Inferior parietal cortex (tissue), 1 donor: ENCODE measurements around the gene DACT1.

ENCODE experiments used
- DNase-seq: peaks from one replicate; pipeline ENCODE4 v3.0.0-alpha.2; 2016; ENCODE audit errors: extremely low spot score

The DACT1 gene

DNA sequence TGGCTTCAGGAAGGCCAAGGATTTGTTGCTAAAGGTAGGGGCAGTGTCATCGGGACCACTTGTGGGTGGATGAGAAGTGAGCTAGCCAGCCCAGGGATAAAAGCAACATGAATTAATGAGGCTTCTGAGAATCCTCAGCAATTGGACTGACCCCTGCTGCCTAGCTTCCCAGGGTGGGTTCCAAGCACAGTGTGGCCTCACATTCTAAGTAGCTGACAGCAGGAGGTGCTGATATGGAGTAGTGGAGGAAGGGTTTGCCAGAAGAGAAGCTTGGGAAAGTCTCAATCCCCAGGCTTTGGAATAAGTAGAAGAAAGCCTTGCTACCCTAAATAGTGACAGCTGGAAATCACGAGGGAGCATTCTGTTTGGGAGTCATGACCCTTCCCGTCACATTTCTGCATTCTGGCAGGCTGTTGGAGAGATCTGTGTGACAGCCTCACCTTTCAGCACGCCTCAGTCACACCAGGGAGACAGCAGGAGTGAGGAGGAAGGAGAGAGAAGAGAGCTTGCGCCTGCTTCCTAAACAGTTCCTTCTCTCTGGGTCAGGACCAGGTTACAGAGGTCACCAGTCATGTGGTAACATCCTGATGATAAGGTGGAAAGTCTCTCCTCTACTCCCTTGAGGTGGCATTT is 31.2 kb downstream of the DACT1 start:
- no peak for DNase-seq

DNA sequence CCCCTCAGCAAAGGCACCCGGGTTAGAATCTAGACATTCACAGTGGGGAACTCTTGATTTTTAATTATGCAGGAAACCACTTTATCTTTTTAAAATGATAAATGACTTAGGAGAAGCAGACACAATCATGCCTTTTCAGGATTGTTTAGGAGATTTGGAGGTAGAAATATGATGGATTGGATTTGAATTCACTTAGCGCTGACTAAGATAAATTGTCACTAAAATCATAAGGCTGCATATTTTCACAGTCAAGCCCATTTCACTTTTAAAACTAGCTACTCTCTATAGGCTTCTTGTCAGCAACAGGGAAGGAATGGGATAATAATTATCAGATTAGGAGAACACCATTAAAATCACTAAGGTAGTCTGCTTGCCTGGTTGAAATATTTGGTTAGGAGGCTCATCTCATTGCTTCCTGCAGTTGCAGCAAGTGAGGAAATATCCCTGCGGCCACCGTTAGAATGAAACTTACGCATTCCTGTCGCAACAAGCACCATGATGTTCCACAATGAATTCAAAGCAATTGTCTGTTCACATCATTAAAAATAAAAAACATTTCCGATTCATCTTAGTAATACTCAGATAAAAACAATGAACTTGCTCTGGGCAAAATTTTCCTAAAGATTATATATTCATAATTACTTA is 31.9 kb downstream of the DACT1 start:
- no peak for DNase-seq

DNA sequence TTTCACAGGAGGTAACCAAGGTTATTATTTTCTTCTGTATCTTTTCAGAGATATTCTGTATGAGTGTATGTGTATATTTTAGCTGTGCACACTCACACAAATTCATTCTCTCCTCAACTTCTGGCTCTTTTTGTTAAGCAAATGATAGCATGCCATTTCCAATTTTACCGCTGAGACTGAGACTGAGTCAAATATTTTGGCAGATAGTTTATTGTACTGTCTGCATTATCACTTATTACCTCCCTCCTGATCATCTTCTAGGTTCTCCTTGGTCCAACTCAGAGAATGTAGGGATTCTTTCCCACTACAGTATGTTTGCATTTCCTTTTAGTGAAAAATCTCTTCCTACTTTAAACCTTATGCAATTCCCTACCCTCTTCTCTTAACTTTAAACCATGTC is 33.3 kb downstream of the DACT1 start:
- DNase-seq, result no peak

DNA sequence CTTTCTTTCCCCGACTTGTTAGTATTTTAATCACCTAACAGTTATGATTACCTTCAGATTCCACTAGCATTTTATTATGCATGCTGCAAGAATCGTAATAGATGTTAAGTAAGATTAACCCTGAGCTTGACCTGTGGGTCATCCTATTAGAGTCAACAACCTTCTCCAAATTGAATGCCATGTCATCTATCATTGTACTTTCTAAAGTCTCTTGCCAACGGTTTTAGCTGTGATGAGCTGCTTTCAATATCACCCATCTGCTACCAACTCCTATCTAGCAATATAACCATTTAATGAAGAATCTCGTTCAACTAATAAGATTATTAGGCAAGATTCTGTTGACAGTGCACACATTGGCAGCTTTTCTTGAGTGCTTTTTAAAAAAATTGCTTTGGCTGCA is 33.7 kb downstream of the DACT1 start:
- no peak for DNase-seq

DNA sequence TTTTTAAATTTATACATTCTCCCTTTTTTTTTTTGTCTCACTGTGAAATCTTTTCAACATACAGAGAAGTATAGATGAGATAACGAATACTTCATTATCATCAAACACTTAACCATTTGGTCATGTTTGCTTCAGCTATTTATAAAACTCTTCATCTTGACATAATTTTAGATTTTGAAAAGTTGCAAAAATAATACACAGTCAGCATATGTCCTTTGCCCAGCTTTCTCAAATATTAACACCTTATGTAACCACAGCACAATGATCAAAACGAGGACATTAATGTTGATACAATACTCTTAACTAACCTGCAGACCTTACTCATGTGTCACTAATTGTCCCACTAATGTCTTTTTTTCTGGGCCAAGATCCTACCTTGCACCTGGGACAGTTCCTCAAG is 36.0 kb downstream of the DACT1 start:
- no peak for DNase-seq

DNA sequence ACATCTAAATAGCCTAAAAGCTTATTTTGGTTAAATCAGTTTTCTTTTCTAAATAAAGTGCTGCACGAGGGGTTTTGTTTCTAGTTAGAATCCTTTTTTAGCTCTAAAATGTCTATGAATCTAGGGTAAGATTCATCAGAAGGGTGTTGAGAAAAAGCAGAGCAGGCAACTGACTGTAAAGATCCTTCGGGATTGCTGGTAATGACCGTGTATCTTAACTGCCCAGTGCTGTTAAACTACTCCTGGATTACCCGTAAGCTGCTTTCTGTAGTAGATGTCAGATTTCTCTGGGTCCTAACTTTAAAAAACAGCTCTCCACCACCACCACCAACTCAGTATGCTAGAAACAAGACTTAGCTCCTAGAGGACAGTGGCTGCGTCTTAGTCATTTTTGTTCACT is 39.2 kb downstream of the DACT1 start:
- no peak for DNase-seq

DNA sequence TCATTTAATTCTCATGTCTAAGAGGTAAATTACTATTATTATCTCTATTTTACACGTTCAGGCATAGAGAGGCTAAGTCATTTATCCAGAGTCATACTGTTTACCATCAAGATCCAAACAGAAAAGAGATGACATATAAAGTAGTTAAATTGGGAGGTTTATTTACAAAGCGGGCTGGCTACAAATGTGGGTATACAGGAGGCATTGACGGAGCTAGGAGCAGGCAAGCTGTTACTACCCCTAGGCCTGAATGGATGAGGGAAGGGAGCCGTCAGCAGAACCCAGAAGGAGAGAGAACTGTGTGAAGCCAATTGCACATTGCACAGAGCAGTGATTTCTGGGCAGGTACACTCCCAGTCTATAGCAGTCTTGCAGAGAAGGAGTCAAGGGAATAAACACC is 39.8 kb downstream of the DACT1 start:
- no peak for DNase-seq

DNA sequence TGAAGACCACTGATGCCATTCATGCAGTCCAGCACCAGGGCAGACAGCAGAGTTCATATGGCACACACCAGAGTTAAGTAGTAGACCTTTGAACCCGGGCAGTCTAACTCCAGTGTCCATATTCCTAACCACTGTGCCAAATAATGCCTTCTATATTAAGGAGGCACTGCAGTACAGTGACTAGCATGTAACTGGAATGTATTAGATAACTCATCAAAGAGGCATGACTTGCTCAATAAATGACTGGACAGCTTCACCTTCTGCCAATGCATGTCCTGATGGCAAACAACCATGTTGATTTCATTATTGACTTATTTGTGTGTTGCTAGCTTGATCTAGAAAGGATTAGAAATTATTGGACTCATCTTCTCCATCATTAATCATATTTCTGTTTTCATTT is 40.2 kb downstream of the DACT1 start:
- no peak for DNase-seq

DNA sequence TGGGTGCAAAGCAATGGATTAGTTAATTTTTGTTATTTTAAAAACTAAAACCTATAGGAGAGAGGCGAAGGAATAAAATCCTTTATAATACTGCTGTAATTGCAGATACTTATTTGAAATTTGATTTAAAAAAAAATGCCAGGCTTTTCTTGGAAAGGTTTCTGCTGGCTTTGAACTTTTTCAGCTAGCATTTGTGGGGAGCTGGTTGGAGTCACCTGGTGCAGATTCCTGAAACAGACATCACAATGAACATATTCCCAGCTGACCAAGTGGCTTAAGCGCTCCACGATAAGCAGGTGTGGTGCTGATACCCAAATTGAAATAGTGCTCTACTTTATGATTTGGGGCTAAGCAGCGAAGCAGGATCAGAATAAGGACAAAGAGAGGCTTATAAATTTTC is 42.9 kb downstream of the DACT1 start:
- DNase-seq, result no peak

DNA sequence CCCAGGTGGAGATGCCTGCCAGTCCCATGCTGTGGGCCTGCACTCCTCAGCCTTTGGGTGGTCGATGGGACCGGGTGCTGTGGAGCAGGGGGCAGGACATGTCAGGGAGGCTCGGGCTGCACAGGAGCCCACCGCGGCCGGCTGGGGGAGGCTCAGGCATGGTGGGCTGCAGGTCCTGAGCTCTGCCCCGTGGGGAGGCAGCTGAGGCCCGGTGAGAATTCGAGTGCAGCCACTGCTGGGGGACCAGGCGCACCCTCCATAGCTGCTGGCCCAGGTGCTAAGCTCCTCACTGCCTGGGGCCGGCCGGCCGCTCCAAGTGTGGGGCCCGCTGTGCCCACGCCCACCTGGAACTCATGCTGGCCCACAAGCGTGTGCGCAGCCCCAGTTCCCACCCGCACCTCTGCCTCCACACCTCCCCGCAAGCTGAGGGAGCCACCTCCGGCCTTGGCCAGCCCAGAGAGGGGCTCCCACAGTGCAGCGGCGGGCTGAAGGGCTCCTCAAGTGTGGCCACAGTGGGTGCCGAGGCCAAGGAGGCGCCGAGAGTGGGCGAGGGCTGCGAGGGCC is 49.6 kb downstream of the DACT1 start:
- DNase-seq, result no peak

DNA sequence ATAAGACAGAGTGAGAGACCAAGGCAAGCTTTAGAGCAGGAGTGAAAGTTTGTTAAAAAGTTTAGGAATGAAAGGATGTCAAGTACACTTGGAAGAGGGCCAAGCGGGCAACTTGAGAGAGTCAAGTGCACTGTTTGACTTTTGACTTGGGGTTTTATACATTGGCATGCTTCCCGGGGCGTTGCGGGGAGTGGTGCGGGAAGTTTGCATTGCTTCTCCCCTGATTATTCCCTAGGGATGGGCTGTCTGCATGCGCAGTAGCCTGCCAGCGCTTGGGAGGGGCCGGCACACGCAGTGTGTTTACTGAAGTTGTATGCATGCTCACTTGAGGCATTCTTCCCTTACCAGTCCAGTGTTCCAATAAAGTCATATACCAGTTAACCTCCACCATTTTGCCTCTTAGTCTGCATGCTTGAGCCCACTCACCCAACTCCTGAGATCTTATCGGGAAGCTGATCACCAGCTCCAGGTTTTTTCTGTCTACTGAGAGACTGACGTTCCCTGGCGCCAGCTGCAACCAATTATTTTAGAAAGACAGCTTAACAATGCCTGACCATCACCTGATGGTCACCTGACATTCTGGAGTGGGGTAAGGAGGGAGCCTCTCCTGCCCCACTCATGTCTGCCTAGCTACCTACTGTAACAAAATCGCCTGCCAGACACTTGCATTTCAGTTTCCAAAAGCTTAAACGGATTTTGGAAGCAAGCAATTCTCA is 53.2 kb downstream of the DACT1 start:
- DNase-seq, result no peak

DNA sequence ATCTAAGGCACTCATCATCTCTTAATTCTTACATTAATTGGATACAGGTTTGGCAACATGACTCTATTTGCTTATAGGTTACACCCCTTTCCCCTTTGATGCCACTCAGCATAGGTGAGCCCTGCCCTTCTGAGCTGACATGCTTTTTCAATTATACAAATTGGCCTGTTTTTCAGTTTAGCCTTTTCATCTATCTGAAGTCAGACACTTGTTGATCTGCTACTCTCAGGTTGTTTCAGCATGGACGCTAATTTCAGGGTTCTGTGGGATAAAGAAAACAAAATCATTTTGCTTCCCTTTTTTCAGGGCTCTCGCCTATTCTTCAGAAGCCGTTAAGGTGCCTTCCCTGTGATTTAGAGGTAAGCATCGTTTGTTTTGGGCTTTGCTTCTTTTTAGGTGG is 55.3 kb downstream of the DACT1 start:
- no peak for DNase-seq

DNA sequence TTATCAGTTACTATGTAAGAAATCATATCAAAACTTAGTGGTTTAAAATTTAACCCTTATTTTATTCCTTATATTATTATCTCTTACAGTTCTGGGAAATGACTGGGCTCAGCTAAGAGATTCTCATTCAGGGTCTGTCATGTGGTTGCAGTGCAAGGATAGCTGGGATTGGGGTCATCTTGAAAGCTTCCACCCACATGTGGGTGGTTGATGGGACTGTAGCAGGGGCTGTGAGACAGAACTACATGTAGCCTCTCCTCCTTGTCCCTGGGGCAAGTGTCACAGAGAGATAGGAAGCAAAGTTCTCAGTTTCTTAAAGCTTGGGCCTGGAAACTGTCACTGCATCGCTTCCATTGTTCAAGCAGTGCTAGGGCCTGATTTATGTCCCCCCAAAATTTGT is 57.8 kb downstream of the DACT1 start:
- no peak for DNase-seq

DNA sequence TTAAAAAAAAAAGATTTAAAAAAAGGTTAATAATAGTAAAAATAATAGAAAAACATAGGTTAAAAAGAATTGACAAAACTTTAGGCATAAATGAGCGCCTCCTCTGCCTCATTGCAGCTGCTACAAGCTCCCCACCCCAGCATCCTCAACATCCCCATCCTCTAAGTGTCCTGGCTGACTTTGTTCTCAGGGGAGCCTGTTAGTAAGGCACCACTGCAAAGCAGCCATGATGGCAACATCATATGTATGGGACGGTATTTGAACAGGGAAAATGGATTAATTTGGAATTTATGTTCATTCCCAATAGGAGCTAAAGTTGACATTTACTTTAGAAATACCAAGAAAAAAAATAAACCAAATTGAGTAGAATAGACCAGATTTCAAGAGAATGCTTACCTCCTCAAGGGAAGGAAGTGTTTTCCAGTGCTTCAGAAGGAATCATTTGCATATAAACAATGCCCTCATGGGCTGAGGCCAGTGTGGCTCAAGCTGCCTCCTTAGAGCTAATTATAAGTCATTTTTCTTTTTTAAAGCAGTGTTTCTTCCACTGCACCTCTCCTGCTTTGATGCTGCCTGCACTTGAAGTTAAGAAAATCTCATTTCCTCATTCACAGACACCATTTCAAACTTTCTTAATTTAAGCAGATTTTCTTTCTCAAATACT is 59.6 kb downstream of the DACT1 start:
- DNase-seq, result no peak
